ENCODE measurements around the gene OR2T35.
"Not testable (repeated sequence)": the region's sequence is repeated elsewhere in the genome, so short reads cannot be mapped to it uniquely, and the experiment has no call there.

OR2T35 gene

DNA sequence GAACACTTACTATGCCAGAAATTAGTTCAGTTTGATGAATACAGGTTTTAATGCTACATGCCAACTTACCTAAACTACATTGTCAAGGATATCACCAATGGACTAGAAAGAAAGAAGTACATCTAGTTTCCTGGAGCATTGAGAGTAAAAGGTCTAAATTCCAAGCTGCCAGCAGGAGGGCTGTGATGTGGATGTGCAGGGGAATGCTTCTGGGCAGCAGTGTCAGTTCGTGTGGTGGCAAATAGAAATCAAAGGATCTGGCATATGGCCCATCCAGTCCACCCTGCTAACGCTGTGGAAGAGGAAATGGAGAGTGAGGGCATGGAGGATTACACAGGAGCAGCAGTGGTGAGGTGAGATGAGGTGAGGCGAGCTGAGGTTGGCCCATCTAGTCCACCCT is at the start of gene OR2T35:
OR2T35 (minus strand) TSS at position 101 of the 400 bp plus-strand sequence. CDS start 6,020 bp downstream, outside the sequence.
- DNase-seq (ENCODE audit: low read depth), result not testable (repeated sequence)

DNA sequence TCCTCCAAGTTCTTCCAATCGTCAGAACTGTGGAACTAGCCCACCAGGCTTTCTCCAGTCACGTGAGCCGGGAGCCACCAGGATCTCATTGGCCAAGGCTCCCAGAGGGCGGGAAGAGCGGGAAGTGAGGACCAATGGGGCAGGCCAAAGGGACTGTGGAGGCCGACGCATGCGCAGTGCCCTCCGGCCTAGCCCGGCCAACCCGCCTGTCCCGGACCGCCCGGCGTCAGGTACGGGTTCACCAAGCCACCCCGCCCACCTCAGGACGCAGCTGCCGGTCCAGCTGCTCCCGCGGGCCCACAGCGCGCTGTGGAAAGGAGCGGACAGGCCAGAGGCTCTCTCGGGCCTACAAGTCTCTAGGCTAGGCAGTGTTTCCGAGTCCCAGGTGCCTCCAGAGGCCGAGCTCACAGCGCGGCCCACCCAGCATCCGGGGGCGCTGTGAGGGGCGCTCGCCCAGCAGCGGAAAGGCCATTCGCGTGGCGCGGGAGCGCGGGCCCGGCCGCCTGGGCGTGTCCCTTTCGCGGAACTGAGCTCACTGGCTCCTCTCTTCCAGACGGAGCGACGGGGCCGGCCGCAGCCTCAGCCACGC is 46.6 kb upstream of the OR2T35 start:
- no peak for DNase-seq (ENCODE audit: low read depth)

- no peak for DNase-seq (ENCODE audit: low read depth)
Observed at GRCh38 chr1:248688527-248689298, 43.6 kb upstream of the OR2T35 start.

DNA sequence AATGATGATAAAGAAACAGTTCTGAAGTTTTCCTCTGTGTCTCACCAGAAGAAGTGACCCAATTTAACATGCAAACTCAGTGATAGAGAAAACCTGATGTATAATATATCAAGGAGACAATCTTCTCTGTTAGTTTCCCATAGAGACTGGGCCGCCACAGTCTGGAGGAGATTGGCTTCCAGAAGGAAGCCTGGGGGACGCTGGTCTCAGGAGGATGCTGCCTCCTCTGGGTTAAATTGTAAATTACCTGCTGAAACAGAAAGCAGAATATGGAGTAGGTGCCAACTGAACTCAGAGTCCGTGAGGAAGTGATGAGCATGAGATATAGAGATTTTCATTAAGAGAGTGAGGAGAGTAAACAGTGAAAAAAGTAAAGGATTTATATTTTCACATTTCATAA is 41.7 kb upstream of the OR2T35 start:
- DNase-seq (ENCODE audit: low read depth), result no peak

GRCh38 chr1:248681651-248682050 is 36.6 kb upstream of the OR2T35 start:
- DNase-seq (ENCODE audit: low read depth), result no peak

GRCh38 chr1:248670003-248670402 is 24.9 kb upstream of the OR2T35 start:
- no peak for DNase-seq (ENCODE audit: low read depth)

- DNase-seq (ENCODE audit: low read depth), result not testable (repeated sequence)
Observed at GRCh38 chr1:248663453-248664328, 18.6 kb upstream of the OR2T35 start.

DNA sequence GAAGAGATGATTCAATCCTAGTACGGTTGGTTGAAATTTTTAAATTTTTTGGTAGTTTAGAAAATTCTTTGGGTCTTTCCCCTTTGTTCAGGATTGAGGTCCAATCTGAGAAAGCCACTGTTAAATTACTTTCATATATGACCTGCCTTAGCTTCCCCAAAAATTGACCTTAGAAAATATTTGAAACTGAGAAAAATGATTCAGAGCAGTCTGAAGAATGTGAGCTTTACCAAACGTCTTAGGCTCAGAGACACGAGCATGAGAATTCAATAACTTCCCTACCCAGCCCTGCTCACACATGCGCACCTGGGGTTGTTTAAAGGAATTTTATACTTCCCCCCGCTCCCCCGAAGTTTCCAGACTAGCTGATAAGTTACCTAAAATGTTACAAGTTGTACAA is 11.7 kb upstream of the OR2T35 start:
- not testable (repeated sequence) for DNase-seq (ENCODE audit: low read depth)

GRCh38 chr1:248655354-248655753 is 10.3 kb upstream of the OR2T35 start, which contains the start of gene OR2T27:
TSS of gene OR2T27 (minus strand) at chr1:248655528. CDS start at chr1:248650884, 4,644 bp downstream.
- DNase-seq (ENCODE audit: low read depth), result not testable (repeated sequence)

GRCh38 chr1:248648770-248649536 is 3.9 kb upstream of the OR2T35 start:
- DNase-seq (ENCODE audit: low read depth), result not testable (repeated sequence)

DNA sequence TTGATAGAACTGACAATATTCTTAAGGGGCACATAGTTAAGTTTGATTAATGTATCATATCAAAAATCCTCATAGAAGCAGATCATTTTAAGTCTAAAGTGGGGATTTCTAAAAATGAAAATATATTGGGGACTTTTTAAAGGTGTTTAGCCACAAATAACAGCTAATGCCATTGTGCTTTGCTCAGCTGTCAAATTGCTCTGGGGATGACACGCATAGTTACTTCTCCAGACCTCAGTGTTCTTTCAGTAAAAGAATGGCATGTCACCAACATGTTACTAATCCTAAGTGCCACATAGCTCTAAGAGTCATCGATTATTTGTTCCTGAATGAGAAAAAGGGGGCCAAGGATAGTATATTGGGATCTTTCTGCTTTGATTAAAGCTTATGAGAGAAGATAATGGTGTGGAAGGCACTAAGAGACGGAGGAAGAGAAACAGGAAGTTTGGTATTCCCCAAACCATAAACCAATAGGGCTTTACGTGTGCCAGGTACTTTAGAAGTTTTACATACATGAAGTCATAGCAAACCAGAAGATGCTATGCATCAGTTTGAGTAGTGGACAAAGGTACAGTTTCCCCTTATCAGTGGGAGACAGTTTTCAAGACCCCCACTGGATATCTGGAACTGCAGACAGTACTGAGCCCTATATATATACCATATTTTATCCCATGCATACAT is 2.0 kb downstream of the OR2T35 start:
- DNase-seq (ENCODE audit: low read depth), result not testable (repeated sequence)

GRCh38 chr1:248641583-248641982 is 3.5 kb downstream of the OR2T35 start:
- not testable (repeated sequence) for DNase-seq (ENCODE audit: low read depth)

- DNase-seq (ENCODE audit: low read depth), result not testable (repeated sequence)
Observed at GRCh38 chr1:248640906-248641305, 4.2 kb downstream of the OR2T35 start.

DNA sequence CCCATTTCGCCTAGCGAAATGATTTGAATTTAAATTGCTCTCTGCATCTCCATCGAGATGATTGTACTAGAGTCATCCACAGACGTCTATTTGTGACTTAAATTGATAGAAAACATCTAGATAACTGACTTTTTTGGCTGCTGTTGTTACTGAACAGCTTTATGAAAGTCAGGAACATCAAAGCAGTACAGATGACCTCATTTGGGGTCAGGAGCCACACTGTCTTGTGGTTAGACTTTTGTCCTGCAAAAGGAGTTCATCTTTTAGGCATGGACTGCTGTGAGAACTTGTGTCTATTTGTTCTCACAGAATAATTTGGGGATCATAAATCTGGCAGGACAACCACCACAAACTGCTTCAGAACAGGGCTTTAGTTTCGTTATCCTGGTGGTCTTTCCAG is 5.4 kb downstream of the OR2T35 start:
- not testable (repeated sequence) for DNase-seq (ENCODE audit: low read depth)

DNA sequence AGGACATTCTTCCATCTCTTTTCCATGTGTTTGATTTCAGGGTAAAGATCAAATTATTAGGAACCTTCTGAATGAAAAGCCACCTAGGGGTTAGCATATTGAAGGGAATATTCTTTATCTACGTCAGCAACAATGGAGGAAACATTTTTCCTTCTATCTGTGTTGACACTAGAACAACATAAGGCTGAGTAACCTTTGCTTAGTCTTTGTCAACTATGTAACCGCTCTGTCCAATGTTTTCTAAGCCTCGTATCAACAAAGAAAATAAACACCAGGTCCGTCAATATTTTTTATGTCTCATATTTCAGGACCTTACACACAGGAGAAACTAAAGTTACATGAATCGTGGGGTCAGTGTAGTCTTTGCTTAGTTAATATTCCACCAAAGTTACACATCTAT is 8.5 kb downstream of the OR2T35 start:
- not testable (repeated sequence) for DNase-seq (ENCODE audit: low read depth)

GRCh38 chr1:248634991-248635390 is 10.1 kb downstream of the OR2T35 start, which contains the start of gene OR2T11:
TSS of gene OR2T11 (minus strand) at chr1:248635091. CDS start at chr1:248627128, 7,963 bp downstream.
- DNase-seq (ENCODE audit: low read depth), result not testable (repeated sequence)

DNA sequence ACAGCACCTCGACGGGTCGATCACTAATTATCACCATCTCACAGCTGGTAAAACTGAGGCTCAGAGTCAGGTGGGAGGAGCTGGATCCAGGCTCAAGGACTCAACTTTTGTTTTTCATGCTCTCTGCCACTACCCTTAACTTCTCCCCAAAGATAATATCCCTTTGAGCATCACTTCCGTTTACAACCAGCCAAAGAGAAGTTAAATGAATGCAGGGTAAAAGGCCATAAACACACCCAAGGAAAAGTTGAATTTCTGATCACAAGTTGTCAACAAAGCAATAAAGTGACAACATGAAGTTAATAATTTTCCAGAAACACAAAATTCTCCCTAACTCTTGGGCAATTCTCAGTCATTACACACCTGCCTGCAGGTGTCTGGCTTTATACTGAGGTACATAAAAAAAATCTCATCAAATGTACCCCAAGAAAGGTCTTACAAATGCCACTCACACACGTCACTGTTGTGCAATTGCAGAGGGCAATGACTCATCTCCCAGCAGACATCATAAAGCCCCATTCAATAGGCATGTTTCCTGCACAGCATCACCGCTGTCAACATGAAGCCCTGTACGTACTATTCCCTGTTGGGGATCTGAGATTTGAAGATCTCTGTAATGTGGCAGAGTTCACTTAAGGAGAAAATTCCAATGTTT is 13.6 kb downstream of the OR2T35 start:
- no peak for DNase-seq (ENCODE audit: low read depth)

DNA sequence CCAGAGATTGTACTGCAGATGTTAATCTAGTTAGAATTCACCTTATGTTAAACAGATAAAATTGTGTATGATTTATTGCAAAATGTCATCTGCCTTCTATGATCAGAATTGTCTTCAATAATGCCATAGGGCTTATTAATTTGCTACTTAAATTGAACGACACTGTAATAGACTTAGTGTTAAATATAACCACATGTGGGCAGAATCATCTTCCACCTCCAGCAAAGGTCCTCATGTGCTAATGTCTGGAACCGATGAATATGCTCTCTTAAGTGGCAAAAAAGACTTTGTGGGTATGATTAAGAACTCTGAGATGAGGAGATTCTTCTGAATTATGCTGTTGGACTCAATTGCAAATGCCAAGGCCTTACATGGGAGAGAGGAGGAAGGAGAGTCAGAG is 14.5 kb downstream of the OR2T35 start:
- DNase-seq (ENCODE audit: low read depth), result no peak

DNA sequence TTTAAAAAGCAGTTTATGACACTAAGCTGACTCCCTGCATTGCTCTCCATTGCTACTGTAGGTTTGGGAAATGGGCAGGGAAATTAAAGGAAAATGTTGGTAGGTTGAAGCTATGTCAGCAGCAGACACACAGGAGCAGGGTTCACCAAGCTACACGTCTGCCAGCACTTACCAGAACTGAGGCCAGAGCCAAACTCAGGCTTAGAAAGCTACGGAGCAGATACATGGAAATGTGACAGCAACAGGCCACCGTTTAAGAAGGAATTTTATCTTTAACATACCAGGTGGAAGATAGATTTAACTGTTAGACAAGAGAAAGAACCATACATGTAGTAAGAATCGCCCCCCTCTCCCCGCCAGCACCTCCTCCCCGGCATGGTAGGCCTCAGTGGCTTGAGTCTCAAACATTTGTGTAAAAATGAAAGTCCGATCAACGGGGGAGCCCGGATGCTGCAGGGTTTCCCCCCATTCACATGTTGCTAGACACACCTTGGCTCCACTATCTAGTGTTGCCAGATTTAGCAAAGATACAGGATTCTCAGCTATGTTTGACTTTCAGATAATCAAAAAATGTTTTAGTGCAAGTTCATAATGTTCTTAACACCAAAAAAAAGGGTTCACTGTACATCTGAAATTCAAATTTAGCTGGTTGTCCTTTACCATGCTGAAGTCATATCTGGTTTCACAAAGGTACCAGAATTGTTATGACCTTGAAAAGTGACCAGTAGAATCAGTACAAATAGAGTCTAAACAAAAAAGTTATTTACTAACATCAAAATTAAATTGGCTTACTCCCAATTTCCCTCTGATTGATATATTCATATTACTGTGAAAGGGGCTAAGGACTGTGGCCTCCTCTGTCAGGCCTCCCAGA is 16.9 kb downstream of the OR2T35 start:
- DNase-seq (ENCODE audit: low read depth), result no peak

All from stimulated activated CD4-positive, alpha-beta T cell treated with anti-CD3 and anti-CD28 coated beads, Interleukin-2, amount 100 ng/mL, for 4 hours (primary cell).